Renal pelvis (tissue), 4 donors: ENCODE measurements around the gene NOA1. TPM values are rescaled to one million over a fixed set of nuclear protein-coding genes. Genes with fewer than 3 reads are reported as not detected.
"Not testable (repeated sequence)": the region's sequence is repeated elsewhere in the genome, so short reads cannot be mapped to it uniquely, and the experiment has no call there.

Experiments
- DNase-seq: peaks from one replicate; pipeline ENCODE4 v3.0.0-alpha.2; 2013
- polyA plus RNA-seq, 3 donors: library from polyadenylated mRNA; unstranded; fragments of 120-200 nt; gene quantifications; one replicate each; pipeline ENCODE4 v1.2.1, GENCODE V29; 2013; ENCODE audit not compliant: insufficient read length in 3 of 3

NOA1 gene
- polyA plus RNA-seq, 3 donors = 21.8 to 23.5 (median 22.7) TPM

DNA sequence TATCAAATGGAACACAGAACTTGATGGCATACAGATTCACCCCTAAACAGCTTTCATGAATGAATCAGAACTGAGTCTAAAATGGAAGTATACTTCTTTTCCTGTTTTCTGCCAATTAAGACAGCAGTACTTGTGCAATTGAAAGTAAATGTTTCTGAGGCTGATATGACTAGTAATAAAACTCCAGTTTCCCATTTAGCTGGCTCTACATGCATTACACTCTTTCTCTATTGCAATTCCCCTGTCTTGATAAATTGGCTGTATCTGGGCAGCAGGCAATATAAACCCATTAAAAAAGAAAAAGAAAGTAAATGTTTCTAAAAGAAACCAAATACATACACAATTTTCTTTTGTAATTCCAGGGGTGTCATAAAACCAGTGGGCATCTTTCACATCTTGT is 4.6 kb downstream of the NOA1 start:
- DNase-seq = no peak

GRCh38 chr4:56972389-56972788 is 5.0 kb downstream of the NOA1 start:
- DNase-seq = no peak

DNA sequence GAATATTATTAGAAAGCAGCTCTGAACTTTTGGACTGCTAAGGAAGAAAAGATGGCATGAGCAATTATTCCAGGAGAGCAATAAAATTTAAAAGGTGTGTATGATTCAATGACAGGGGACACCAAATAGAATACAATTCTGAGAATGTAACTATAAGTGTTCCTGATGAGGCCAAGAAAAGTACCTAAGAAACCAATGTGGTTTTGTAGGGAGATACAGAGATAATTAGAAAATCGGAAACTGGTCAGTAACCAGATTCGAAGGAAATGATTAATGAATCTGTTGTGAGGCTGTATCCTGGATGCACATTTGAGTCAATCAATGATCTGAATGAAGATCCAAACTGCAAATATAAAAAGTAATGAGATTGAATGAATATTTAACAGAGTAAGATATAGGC is 6.0 kb downstream of the NOA1 start:
- no peak for DNase-seq

DNA sequence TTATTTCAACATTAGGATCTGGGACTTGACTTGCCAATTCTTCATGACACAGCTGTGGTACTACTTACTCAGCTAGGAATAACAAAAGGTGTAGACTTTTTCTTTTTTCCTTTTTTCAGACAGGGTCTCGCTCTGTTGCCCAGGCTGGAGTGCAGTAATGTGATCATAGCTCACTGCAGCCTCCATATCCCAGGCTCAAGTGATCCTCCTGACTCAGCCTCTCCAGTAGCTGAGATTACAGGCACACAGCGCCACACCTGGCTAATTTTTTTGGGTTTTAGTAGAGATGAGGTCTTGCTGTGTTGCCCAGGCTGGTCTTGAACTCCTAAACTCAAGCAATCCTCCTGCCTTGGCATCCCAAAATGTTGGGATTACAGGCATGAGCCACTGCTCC is 16.3 kb downstream of the NOA1 start:
- DNase-seq = no peak

- DNase-seq = no peak
Measured at GRCh38 chr4:56959100-56959499, 18.3 kb downstream of the NOA1 start.

GRCh38 chr4:56958111-56958517 is 19.3 kb downstream of the NOA1 start:
- DNase-seq = peak; percentile 87

GRCh38 chr4:56953680-56954520 is 23.5 kb downstream of the NOA1 start:
- no peak for DNase-seq

GRCh38 chr4:56941403-56941802 is 36.0 kb downstream of the NOA1 start:
- no peak for DNase-seq

- no peak for DNase-seq
Measured at GRCh38 chr4:56940971-56941370, 36.4 kb downstream of the NOA1 start.

GRCh38 chr4:56940403-56940802 is 37.0 kb downstream of the NOA1 start:
- no peak for DNase-seq

- not testable (repeated sequence) for DNase-seq
Measured at GRCh38 chr4:56939826-56940225, 37.6 kb downstream of the NOA1 start.

DNA sequence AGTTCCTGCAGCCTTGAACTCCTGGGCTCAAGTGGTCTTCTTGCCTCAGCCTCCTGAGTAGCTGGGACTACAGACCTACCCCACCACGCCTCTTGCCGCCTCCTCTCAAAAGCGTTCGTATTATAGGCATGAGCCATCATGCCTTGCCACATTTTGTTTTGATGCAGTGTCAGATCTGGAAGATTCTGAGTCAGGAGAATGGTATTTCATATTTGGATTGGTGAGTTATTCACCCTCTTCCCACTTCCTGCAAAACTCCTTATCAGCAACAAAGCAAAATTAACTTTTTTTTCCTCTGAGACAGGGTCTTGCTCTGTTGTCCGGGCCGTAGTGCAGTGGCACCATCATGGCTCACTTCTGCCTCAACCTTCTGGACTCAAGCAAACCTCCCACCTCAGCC is 40.1 kb downstream of the NOA1 start:
- no peak for DNase-seq

DNA sequence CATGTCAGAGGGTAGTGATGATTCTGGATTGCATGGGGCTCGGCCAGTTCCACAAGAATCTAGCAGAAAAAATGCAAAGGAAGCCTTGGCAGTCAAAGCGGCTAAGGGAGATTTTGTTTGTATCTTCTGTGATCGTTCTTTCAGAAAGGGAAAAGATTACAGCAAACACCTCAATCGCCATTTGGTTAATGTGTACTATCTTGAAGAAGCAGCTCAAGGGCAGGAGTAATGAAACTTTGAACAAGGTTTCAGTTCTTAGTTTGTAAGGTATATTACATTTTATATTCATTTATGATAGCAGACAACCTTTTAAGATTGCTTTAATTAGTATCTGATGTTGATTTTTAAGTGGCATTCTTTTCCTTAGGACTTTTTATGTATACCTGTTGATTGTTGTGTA is 45.5 kb downstream of the NOA1 start:
- DNase-seq = no peak

- no peak for DNase-seq
Measured at GRCh38 chr4:56930638-56931037, 46.8 kb downstream of the NOA1 start.

- DNase-seq = no peak
Measured at GRCh38 chr4:56927196-56927595, 50.2 kb downstream of the NOA1 start.

DNA sequence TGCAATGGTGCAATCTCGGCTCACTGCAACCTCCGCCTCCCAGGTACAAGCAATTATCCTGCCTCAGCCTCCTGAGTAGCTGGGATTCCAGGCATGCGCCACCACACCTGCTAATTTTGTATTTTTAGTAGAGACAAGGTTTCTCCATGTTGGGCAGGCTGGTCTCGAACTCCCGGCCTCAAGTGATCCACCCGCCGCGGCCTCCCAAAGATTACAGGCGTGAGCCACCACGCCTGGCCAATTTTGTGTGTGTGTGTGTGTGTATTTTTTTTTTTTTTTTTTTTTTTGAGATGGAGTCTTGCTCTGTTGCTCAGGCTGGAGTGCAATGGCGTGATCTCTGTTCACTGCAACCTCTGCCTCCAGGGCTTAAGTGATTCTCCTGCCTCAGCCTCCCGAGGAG is 62.4 kb downstream of the NOA1 start:
- not testable (repeated sequence) for DNase-seq

DNA sequence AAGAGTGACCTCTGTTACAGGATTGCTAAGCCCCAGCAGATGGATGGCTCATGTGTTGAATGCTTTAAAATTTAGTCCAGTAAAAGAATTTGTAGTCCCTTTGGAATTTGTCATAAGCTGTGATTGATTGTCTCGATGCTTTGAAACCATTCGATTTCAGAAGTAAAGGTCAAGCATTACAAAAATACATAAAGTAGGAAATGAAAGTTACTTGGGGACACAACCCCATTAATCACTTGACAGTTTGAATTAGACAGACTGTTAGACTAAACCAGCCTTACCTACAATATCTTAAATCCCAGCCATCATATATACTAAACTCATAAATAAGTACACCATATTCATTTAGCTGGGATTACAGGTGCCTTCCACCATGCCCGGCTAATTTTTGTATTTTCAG is 63.1 kb downstream of the NOA1 start:
- DNase-seq = no peak

Other genes with a start within 250 kb of the NOA1 start
- gene SPINK2, start 155.9 kb downstream of the NOA1 start, polyA plus RNA-seq = not detected
- 10 to 100 TPM; 45.5 to 52.8 (median 50.1) TPM for gene REST, start 69.7 kb downstream of the NOA1 start, polyA plus RNA-seq
- gene POLR2B, start 1.3 kb upstream of the NOA1 start, polyA plus RNA-seq = 100 to 1,000 TPM in 2 of 3 donors, 10 to 100 TPM in 1; 98.4 to 113 (median 101) TPM
- 100 to 1,000 TPM; 485 to 533 (median 497) TPM for gene IGFBP7, start 132.8 kb upstream of the NOA1 start, polyA plus RNA-seq